ENCODE results near the gene SPEN. TPM values are rescaled to one million over a fixed set of nuclear protein-coding genes. Genes with fewer than 3 reads are reported as not detected.
"Not testable (repeated sequence)": the region's sequence is repeated elsewhere in the genome, so short reads cannot be mapped to it uniquely, and the experiment has no call there.

Gene SPEN
- total RNA-seq, 1 donor from 2014 or later = 64.5 TPM

DNA sequence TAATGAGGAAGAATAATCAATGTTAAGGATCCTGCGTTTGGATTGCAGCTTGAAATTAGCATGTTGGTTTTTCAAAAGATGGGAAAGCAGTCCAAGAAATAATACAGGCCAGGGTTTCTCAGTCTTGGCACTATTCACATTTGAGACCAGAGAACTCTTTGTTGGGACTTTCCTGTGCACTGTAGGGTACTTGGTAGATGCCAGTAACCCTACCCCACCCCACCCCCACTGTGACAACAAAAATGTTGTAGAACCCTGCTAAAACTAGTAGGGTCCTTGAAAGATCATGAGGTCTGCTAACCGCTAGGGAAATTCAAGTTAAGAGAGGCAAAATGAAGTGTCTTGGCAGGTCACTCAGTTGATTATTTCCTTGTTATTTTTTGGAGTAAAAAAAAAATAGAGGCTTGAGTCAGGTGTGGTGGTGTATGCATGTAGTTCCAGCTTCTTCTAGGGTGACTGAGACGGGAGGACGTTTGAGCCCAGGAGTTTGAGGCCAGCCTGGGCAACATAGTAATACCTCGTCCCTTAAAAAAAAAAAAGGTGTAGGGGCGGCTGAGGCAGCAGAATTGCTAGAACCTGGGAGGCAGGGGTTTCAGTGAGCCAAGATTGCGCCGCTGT, 53.3 kb downstream of the SPEN start:
- DNase-seq = no peak

GRCh38 chr1:15902882-15903281, 55.4 kb downstream of the SPEN start:
- no peak for DNase-seq

DNA sequence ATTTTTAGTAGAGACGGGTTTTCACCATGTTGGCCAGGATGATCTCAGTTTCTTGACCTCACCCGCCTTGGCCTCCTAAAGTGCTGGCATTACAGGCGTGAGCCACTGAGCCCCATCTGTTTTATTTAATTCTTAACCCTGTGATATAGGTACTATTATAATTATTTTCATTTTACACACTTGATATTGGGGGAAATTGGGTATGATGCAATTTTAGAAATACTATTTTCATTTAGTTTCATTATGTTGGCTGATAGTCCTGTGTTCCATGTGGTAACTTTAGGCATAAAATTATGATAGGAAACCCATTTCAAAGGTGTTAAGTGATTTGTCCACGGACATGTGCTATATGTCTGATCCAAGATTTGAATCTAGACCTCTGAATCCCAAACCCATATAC, 61.1 kb downstream of the SPEN start:
- no peak for DNase-seq

DNA sequence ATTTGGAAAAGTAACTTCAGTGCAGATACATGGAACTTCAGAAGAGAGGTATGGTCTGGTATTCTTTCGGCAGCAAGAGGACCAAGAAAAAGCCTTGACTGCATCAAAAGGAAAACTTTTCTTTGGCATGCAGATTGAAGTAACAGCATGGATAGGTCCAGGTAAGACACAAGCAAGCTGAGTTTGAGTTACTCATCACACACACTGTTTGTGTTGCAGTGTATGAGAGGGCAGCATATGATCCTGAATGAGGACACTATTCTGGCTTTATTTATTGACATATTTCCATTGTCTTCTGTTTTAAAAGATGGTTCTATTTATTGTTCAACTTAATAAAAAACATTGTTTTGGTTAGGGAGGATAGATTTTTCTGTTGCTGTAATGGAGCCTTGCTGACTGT, 63.6 kb downstream of the SPEN start:
- no peak for DNase-seq

DNA sequence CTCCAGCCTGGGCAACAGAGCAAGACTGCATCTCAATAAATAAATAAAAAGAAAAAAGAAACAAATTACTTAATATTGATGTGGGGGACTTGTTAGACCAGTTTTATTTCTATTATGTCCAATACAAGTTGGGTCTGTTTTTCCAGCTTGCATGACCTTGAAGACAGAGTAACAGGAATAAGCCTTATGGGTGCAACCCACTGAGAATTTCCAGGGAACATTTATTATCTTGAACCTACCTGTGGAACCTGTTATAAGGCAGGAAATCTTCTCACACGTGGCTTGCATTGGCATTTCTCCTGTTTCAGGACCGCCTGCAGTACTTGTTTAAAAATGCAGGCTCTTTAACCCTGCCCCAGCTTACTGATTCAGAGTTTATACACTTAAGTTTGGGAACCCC, 64.4 kb downstream of the SPEN start:
- no peak for DNase-seq

DNA sequence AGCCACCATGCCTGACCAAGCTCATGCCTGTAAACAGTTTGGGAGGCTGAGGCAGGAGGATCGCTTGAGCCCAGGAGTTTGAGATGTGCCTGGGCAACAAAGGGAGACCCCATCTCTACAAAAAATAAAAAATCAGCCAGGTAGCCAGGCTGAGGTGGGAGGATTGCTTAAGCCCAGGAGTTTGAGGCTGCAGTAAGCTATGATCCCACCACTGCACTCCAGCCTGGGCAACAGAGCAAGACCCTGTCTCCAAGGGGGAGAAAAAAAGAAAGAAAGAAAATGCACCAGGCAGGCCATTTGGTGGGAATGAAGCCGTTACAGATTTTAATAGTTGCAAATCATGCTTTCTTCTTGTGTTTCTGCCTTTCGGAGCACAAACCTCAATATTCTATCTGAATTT, 66.1 kb downstream of the SPEN start:
- not testable (repeated sequence) for DNase-seq

DNA sequence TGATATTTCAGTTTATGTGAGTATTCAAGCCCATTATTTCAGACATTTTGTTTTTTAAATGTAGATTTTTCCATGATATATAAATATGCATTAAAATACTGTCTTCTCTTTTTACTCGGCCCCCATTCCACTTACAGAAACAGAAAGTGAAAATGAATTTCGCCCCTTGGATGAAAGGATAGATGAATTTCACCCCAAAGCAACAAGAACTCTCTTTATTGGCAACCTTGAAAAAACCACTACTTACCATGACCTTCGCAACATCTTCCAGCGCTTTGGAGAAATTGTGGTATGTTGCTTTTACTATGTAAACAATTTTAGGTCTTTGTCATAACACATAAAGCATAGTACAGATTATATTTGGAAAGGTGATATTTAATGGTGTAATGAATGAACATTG, 68.5 kb downstream of the SPEN start:
- no peak for DNase-seq

DNA sequence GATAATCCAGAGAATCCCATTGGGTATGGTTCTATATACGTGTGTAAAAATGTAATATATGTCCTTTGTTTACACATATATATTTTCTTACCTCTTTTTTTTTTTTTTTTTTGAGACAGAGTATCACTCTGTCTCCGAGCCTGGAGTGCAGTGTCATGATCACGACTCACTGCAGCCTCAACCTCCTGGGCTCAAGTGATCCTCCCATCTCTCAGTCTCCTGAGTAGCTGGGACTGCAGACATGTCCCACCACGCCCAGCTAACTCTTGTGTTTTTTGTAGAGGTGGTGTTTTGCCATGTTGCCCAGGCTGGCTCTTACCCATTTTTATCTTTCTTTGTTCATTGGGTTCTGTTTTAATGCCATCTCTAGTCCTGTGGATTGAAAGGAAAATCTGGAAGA, 68.9 kb downstream of the SPEN start:
- DNase-seq = no peak

- DNase-seq = no peak
Measured at GRCh38 chr1:15916916-15917315, 69.4 kb downstream of the SPEN start.

DNA sequence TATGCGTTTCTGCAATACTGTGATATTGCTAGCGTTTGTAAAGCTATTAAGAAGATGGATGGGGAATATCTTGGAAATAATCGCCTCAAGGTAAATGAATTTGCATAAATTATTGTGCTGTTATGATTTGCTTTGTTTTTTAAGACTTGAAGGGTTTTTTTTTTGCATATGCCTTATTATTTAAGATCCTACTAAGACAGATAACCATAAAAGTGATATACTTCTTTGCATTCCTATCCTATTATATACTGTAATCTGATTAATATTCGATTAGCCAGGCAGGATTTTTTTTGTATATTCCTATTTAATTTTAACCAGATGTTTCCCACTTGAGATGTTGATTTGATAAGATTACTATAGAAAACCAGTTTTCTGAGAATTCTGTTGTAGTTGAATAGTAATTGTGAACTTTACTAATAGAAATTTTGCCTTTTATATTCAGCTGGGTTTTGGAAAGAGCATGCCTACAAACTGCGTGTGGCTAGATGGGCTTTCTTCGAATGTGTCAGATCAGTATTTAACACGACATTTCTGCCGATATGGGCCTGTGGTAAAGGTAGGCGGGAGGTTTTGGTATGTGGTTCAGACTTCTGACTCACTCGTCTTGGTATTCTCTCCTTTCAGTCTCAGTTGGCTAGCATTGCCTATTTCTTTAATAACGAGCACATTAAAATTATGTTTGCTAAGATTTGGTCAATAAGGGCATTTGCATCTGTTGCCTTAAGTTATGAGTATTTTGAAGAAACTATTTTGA, 71.6 kb downstream of the SPEN start:
- no peak for DNase-seq

- no peak for DNase-seq
Measured at GRCh38 chr1:15923241-15923640, 75.7 kb downstream of the SPEN start.

DNA sequence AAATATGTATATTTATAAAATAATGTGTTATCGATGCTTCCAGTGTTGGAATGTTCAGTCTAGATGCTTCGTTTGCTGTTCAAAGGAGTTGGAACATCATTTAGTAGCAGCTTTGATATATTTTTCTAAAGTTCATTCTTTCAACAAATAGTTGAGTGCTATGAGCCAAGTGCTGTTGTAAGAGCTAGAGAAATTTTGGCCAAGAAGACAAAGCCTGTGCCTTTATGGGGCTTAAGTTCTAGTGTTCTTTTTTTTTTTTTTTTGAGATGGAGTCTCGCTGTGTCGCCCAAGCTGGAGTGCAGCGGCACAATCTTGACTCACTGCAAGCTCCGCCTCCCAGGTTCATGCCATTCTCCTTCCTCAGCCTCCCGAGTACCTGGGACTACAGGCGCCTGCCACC, 78.9 kb downstream of the SPEN start:
- not testable (repeated sequence) for DNase-seq

GRCh38 chr1:15928971-15929965, 81.8 kb downstream of the SPEN start:
- no peak for DNase-seq

DNA sequence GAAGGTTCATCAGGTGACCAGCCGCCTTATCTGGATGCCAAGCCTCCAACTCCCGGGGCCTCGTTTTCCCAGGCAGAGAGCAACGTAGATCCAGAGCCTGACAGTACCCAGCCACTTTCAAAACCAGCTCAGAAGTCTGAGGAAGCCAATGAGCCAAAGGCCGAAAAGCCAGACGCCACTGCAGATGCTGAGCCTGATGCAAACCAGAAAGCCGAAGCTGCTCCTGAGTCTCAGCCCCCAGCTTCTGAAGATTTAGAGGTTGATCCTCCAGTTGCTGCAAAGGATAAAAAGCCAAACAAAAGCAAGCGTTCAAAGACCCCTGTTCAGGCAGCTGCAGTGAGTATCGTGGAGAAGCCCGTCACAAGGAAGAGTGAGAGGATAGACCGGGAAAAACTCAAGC, 83.9 kb downstream of the SPEN start:
- DNase-seq = no peak

GRCh38 chr1:15931884-15932283, 84.4 kb downstream of the SPEN start:
- no peak for DNase-seq

DNA sequence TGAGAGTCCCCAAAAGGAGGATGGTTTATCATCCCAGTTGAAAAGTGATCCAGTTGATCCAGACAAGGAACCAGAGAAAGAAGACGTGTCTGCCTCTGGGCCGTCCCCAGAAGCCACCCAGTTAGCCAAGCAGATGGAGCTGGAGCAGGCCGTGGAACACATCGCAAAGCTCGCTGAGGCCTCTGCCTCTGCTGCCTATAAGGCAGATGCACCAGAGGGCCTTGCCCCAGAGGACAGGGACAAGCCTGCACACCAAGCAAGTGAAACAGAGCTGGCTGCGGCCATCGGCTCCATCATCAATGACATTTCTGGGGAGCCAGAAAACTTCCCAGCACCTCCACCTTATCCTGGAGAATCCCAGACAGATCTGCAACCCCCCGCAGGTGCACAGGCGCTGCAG, 85.1 kb downstream of the SPEN start:
- no peak for DNase-seq

DNA sequence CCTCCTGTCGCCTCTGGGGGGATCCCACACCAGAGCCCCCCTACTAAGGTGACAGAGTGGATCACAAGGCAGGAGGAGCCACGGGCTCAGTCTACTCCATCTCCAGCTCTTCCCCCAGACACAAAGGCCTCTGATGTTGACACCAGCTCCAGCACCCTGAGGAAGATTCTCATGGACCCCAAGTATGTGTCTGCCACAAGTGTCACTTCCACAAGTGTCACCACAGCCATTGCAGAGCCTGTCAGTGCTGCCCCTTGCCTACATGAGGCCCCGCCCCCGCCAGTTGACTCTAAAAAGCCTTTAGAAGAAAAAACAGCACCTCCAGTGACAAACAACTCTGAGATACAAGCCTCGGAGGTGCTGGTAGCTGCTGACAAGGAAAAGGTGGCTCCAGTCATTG, 86.2 kb downstream of the SPEN start:
- DNase-seq = no peak

DNA sequence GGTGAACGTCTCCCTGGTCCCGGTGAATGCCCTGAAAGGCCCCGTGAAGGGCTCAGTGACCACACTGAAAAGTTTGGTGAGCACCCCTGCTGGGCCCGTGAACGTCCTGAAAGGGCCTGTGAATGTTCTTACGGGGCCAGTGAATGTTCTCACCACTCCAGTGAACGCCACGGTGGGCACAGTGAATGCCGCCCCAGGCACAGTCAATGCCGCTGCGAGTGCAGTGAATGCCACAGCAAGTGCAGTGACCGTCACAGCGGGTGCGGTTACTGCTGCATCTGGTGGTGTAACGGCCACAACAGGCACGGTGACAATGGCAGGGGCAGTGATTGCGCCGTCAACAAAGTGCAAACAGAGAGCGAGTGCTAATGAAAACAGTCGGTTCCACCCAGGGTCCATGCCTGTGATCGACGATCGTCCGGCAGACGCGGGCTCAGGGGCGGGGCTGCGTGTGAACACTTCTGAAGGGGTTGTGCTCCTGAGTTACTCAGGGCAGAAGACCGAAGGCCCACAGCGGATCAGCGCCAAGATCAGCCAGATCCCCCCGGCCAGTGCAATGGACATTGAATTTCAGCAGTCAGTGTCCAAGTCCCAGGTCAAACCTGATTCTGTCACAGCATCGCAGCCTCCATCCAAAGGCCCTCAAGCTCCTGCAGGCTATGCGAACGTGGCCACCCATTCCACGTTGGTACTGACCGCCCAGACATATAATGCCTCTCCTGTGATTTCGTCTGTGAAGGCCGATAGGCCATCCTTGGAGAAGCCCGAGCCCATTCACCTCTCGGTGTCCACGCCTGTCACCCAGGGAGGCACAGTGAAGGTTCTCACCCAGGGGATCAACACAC, 86.9 kb downstream of the SPEN start:
- no peak for DNase-seq

DNA sequence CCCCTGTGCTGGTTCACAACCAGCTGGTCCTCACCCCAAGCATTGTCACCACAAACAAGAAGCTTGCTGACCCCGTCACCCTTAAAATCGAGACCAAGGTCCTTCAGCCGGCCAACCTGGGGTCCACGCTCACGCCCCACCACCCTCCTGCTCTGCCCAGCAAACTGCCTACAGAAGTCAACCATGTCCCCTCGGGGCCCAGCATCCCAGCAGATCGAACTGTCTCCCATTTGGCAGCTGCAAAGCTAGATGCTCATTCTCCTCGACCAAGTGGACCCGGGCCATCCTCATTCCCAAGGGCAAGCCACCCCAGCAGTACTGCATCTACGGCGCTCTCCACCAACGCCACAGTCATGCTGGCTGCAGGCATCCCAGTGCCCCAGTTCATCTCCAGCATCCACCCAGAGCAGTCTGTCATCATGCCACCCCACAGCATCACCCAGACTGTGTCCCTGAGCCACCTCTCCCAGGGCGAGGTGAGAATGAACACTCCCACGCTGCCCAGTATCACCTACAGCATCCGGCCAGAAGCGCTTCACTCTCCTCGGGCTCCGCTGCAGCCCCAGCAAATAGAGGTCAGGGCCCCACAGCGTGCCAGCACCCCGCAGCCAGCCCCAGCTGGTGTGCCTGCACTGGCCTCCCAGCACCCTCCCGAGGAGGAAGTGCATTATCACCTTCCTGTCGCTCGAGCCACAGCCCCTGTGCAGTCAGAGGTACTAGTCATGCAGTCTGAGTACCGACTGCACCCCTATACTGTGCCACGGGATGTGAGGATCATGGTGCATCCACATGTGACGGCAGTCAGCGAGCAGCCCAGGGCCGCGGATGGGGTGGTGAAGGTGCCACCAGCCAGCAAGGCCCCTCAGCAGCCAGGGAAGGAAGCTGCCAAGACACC, 87.8 kb downstream of the SPEN start:
- DNase-seq = no peak

DNA sequence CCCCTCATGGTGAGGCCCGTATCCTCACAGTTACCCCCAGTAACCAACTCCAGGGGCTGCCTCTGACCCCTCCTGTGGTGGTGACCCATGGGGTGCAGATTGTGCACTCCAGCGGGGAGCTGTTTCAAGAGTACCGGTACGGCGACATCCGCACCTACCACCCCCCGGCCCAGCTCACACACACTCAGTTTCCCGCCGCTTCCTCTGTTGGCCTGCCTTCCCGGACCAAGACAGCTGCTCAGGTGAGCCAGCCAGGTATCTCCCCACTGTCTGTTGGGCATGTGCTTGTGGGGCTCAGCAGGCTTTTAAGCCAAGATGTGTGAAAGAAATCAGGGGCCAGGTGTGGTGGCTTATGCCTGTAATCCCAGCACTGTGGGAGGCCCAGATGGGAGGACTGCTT, 88.5 kb downstream of the SPEN start:
- DNase-seq = no peak

DNA sequence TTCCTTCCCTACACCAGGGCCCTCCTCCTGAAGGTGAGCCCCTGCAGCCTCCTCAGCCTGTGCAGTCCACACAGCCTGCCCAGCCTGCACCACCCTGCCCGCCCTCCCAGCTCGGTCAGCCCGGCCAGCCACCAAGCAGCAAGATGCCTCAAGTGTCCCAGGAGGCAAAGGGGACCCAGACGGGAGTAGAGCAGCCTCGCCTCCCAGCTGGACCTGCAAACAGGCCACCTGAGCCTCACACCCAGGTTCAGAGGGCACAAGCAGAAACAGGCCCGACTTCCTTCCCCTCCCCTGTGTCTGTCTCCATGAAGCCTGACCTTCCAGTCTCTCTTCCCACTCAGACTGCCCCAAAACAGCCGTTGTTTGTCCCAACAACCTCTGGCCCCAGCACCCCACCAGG, 89.6 kb downstream of the SPEN start:
- no peak for DNase-seq
